Measurements from ENCODE around the gene ACMSD.

Gene ACMSD

GRCh38 chr2:134950886-134951285 is 112.5 kb downstream of the ACMSD start:
- no peak for DNase-seq

Data from hippocampal formation (tissue), 2 donors.